Frontal cortex (tissue), 4 donors: ENCODE measurements around the gene TCERG1L. TPM values are rescaled to one million over a fixed set of nuclear protein-coding genes. Genes with fewer than 3 reads are reported as not detected.
"Not testable (repeated sequence)": the region's sequence is repeated elsewhere in the genome, so short reads cannot be mapped to it uniquely, and the experiment has no call there.

Source experiments
- DNase-seq, 2 donors: peaks; one replicate each; pipeline ENCODE4 v3.0.0; 2012; ENCODE audit warnings: low spot score in 2 of 2
- FAIRE-seq: peaks from 2 replicates; lab custom pipeline; 2012; peaks lifted over from hg19 to GRCh38; lab: Jason Lieb, UNC
- total RNA-seq: library from RNA; depleted of rRNA; stranded (reverse); fragments of >200 nt; gene quantifications from one replicate; pipeline ENCODE4 v1.2.3, GENCODE V29; 2014
- donor health status: control.
- donor health status: control.
- donor health status: control.

TCERG1L gene
- total RNA-seq, 1 donor from 2014 or later = 2.0 TPM

- FAIRE-seq (no peak), DNase-seq (no peak)
Observed at GRCh38 chr10:131137223-131137622, 174.3 kb downstream of the TCERG1L start.

GRCh38 chr10:131136336-131136735, 175.2 kb downstream of the TCERG1L start:
- FAIRE-seq, DNase-seq: not testable (repeated sequence)

GRCh38 chr10:131135716-131136115, 175.8 kb downstream of the TCERG1L start:
- DNase-seq = no peak
- no peak for FAIRE-seq

GRCh38 chr10:131134651-131135050, 176.9 kb downstream of the TCERG1L start:
- FAIRE-seq = no peak
- no peak for DNase-seq

- DNase-seq (no peak), FAIRE-seq (no peak)
Observed at GRCh38 chr10:131134001-131134576, 177.4 kb downstream of the TCERG1L start.

GRCh38 chr10:131132681-131133080, 178.8 kb downstream of the TCERG1L start:
- DNase-seq (no peak), FAIRE-seq (no peak)

- DNase-seq (no peak), FAIRE-seq (no peak)
Observed at GRCh38 chr10:131131726-131132591, 179.6 kb downstream of the TCERG1L start.

GRCh38 chr10:131130025-131130424, 181.5 kb downstream of the TCERG1L start:
- FAIRE-seq (no peak), DNase-seq (no peak)

- FAIRE-seq (no peak), DNase-seq (no peak)
Observed at GRCh38 chr10:131129544-131129943, 182.0 kb downstream of the TCERG1L start.

GRCh38 chr10:131128731-131129130, 182.8 kb downstream of the TCERG1L start:
- DNase-seq (no peak), FAIRE-seq (no peak)

- FAIRE-seq = no peak
- no peak for DNase-seq
Observed at GRCh38 chr10:131127610-131128009, 183.9 kb downstream of the TCERG1L start.

- DNase-seq = no peak
- FAIRE-seq = no peak
Observed at GRCh38 chr10:131127138-131127589, 184.4 kb downstream of the TCERG1L start.

- peak in 1 of 2 donors; percentile 43 for DNase-seq
- FAIRE-seq = no peak
Observed at GRCh38 chr10:131126321-131127137, 185.0 kb downstream of the TCERG1L start.

- no peak for DNase-seq
Observed at GRCh38 chr10:131125511-131126225, 185.9 kb downstream of the TCERG1L start.

GRCh38 chr10:131124945-131125344, 186.6 kb downstream of the TCERG1L start:
- DNase-seq = no peak
- no peak for FAIRE-seq

More at GRCh38 chr10:131125511-131126225, 185.9 kb downstream of the TCERG1L start:
- no peak for FAIRE-seq

- no peak for DNase-seq
- FAIRE-seq = no peak
Observed at GRCh38 chr10:131123496-131123895, 188.0 kb downstream of the TCERG1L start.

GRCh38 chr10:131121511-131122035, 189.9 kb downstream of the TCERG1L start:
- FAIRE-seq (no peak), DNase-seq (no peak)

GRCh38 chr10:131119626-131120355, 191.7 kb downstream of the TCERG1L start:
- DNase-seq (no peak), FAIRE-seq (no peak)
